ENCODE measurements around the gene RNF4. TPM values are rescaled to one million over a fixed set of nuclear protein-coding genes. Genes with fewer than 3 reads are reported as not detected.

The RNF4 gene
- total RNA-seq, 1 donor, result 30.4 TPM

DNA sequence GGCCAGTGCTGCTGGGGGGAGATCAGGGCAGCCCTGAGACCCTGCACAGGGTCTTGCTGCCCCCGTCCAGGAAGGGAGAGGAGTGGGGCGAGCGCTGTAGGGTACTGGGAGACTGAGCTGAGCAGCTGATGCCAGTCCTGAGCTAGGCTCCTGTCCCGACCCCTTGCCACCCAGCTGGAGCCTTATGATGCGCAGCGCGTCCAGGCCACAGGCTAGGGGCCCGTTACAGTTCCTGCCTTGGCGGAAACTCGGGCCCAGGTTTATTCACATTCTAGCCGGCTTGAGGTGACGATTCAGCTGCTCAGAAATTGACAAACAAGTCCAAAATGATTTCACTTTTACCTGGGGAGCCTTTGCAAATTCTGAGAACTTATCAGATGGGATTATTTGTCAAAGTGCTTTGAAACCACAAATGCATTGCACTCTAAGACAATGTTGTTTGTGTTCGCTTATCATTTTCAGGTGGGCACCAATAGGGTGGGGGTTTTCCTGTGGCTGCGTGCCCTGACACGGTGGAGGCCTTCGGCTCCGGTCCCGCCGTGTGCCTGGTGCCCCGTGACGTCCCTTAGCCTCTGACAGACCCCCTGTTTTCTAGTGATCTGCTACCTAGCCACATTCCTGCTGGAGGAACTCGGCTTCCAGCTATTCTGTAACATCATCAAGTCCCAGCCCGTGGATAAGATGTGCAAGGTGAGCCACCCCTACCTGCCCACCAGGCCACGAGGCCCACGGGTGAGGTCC, 31.3 kb upstream of the RNF4 start:
- no peak for DNase-seq (ENCODE audit: low read depth in 2 of 3, low spot score in 2 of 3)

GRCh38 chr4:2438822-2439718, 29.8 kb upstream of the RNF4 start:
- DNase-seq (ENCODE audit: low read depth in 2 of 3, low spot score in 2 of 3), result no peak

DNA sequence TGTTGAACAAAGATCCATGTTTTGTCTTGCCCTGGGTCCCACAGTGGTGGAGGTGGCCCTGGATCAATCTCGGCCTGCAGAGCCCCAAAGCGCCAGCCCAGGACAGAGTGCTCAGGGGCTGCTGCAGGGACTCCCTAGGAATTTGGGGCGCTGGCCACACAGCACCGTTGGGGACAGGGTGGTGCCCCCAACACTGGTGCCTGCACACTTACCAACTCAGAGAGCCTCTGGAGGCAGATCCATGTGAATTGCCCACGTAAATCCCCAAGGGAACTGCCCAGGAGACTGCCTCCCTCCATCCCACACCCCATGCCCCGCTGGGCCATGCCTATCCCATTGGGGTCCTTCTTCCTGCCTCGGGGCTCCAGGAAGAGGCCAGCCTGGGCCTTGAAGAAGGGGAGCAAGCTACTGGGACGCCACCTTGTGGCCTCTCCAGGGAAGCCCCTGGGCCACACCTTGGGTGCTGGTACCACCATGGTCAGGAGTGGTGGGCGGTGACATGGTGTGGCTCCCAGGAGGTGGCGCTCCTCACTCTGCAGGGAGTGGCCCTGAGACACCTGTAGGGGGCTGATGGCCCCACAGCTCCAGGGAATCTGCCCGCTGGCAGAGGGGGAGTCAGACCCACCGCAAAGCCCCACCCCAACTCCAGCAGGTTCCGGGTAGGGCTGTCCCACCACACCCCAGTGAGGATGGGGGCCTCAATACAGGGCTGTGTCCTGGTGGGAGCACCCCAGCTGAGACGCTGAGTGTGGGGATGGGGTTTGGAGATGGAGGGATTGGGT, 27.3 kb upstream of the RNF4 start:
- DNase-seq (ENCODE audit: low read depth in 2 of 3, low spot score in 2 of 3), result peak; percentile 38 to 87 (median 85)

- DNase-seq (ENCODE audit: low read depth in 2 of 3, low spot score in 2 of 3), result no peak
Measured at GRCh38 chr4:2442175-2442993, 26.5 kb upstream of the RNF4 start.

DNA sequence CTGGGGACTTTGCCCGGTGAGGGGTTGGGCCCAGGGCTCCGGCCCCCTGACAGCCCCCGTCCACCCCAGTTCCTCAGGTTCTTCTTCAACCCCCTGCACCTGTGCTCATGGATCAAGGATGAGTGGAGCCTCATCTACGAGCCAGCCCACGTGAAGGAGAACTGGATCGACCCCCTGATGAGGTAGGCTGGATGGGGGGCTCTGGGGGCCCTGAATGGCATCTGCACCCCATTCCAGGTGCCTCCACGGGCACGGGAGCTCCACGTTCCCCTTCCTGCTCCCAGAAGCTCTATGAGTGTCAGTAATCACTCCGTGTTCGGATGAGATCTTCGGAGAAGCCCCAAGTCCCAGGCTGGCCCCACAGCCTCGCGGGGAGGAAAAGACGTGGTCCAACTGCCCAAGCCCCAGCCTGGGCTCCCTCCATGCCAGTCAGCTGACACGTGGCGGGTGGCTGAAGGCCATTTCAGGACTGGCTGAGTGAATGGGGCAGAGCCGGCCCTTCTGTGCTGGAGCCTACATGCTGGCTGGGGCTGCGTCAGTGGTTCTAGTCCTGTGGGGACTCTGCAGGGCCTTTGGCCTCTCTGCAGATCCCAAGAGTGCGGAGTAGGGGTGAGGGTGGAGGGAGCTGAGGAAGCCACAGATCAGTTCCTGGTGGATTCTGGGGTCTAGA, 25.7 kb upstream of the RNF4 start:
- no peak for DNase-seq (ENCODE audit: low read depth in 2 of 3, low spot score in 2 of 3)

DNA sequence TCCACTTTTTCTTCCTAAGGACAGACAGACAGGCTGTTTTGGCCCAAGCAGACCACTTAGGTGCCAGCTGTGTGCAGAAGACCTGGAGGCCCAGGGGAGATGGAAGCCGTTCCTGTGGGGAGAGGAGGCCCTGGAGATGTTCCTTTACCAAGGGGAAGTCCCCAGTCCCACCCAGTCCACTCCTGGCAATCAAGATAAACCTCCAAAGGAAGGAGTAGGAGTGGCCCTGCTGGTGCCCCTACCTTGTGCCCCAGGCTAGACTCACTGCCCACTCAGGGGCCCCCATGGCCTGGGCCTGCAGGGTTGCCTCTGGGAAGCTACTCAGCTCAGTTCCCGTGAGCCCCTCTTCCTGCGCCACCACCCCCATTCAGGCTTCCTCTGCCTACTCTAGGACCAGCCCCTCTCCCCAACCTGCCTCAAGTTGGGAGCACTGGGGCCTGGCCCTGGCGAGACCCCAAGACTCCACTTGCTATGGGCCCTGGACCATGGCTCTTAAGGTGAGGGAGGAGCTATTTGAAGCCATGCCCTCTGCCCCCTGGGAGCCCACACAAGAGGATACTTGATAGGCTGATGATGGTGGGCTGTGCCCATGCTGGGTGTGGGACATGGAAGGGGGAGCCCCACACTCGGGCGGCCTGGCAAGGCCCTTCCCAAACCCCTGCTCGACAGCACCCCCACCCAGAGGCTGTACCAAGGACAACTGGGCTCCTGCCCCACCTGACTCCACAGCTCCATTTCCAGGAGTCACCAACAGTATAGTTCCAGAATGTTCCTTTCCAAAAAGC, 24.8 kb upstream of the RNF4 start:
- peak in 1 of 3 donors; percentile 22 for DNase-seq (ENCODE audit: low read depth in 2 of 3, low spot score in 2 of 3)

- no peak for DNase-seq (ENCODE audit: low read depth in 2 of 3, low spot score in 2 of 3)
Measured at GRCh38 chr4:2445130-2445529, 23.8 kb upstream of the RNF4 start.

- no peak for DNase-seq (ENCODE audit: low read depth in 2 of 3, low spot score in 2 of 3)
Measured at GRCh38 chr4:2445571-2445970, 23.3 kb upstream of the RNF4 start.

- DNase-seq (ENCODE audit: low read depth in 2 of 3, low spot score in 2 of 3), result no peak
Measured at GRCh38 chr4:2446656-2447564, 22.0 kb upstream of the RNF4 start.

DNA sequence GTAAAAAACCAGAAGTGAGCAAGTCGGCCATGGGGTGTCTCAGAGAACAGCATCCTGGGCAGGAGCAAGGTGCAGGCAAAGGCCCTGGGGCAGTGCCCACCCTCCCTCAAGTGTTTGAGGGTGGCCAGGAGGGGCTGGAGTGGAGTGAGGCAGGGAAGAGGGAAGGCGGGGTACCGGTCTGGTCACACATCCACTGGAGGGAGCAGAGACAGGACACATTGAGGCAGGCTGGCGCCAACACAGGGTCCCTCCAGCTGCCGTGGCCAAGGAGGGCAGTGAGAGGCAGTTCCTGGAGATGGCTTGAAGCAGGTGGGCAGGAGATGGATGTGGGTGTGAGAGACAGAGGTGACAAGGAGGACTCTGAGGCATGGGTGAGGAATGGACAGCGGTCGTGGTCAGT, 20.3 kb upstream of the RNF4 start:
- DNase-seq (ENCODE audit: low read depth in 2 of 3, low spot score in 2 of 3), result no peak

DNA sequence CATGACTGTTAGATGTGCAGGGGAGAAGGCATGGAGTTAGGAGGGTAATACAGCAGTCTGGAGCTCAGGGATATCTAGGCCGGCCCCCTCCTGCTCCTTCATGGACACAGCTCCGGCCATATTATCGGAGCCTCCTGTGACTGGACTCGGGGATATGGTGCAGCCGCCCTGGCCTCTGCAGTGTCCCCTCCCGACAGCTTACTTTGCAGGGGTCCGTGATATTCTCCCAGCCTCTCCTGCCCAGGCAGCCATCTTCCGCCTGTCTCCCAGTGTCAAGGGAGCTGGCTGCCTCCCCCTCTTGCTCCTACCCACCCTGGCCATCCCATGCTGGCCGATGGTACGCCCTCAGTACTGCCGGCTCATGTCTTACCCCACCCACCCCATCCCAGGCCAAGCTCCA, 19.9 kb upstream of the RNF4 start:
- DNase-seq (ENCODE audit: low read depth in 2 of 3, low spot score in 2 of 3), result no peak

GRCh38 chr4:2449511-2450392, 19.2 kb upstream of the RNF4 start:
- no peak for DNase-seq (ENCODE audit: low read depth in 2 of 3, low spot score in 2 of 3)

- DNase-seq (ENCODE audit: low read depth in 2 of 3, low spot score in 2 of 3), result no peak
Measured at GRCh38 chr4:2450394-2451035, 18.4 kb upstream of the RNF4 start.

- no peak for DNase-seq (ENCODE audit: low read depth in 2 of 3, low spot score in 2 of 3)
Measured at GRCh38 chr4:2451036-2451520, 17.8 kb upstream of the RNF4 start.

GRCh38 chr4:2451821-2452785, 16.8 kb upstream of the RNF4 start:
- DNase-seq (ENCODE audit: low read depth in 2 of 3, low spot score in 2 of 3), result no peak
